Epidermal melanocyte (primary cell): ENCODE data around the gene INPP5A.
A peak's percentile ranks its signal among the peaks of the same experiment; 100 is the strongest.
"Not testable (repeated sequence)": the region's sequence is repeated elsewhere in the genome, so short reads cannot be mapped to it uniquely, and the experiment has no call there.

Experiments used
- DNase-seq: peaks from one replicate; pipeline ENCODE4 v3.0.0; 2011; ENCODE audit warnings: low spot score; ENCODE audit not compliant: insufficient read length

The INPP5A gene

GRCh38 chr10:132503581-132504421, 33.8 kb upstream of the INPP5A start:
- no peak for DNase-seq

GRCh38 chr10:132504501-132505272, 32.9 kb upstream of the INPP5A start:
- no peak for DNase-seq

GRCh38 chr10:132505546-132505945, 32.0 kb upstream of the INPP5A start:
- DNase-seq, result not testable (repeated sequence)

- DNase-seq, result peak; percentile 62
Observed at GRCh38 chr10:132506711-132507408, 30.7 kb upstream of the INPP5A start.

- no peak for DNase-seq
Observed at GRCh38 chr10:132507409-132507955, 30.1 kb upstream of the INPP5A start.

GRCh38 chr10:132507956-132508490, 29.6 kb upstream of the INPP5A start:
- no peak for DNase-seq

GRCh38 chr10:132508581-132509443, 28.8 kb upstream of the INPP5A start:
- DNase-seq, result no peak

- no peak for DNase-seq
Observed at GRCh38 chr10:132509506-132510173, 27.9 kb upstream of the INPP5A start.

- DNase-seq, result no peak
Observed at GRCh38 chr10:132510174-132510611, 27.4 kb upstream of the INPP5A start.

GRCh38 chr10:132511121-132512051, 26.2 kb upstream of the INPP5A start:
- no peak for DNase-seq

- no peak for DNase-seq
Observed at GRCh38 chr10:132512052-132512442, 25.5 kb upstream of the INPP5A start.

- no peak for DNase-seq
Observed at GRCh38 chr10:132512693-132513345, 24.8 kb upstream of the INPP5A start.

- DNase-seq, result no peak
Observed at GRCh38 chr10:132514821-132515520, 22.6 kb upstream of the INPP5A start.

GRCh38 chr10:132515811-132516726, 21.5 kb upstream of the INPP5A start:
- no peak for DNase-seq

- DNase-seq, result peak; percentile 93
Observed at GRCh38 chr10:132516771-132517725, 20.5 kb upstream of the INPP5A start.
